ENCODE results near the gene KMO. TPM values are rescaled to one million over a fixed set of nuclear protein-coding genes. Genes with fewer than 3 reads are reported as not detected.

KMO gene
- total RNA-seq, 1 donor from 2014 or later: 23.0 TPM

- TF ChIP-seq, protein P1, sequence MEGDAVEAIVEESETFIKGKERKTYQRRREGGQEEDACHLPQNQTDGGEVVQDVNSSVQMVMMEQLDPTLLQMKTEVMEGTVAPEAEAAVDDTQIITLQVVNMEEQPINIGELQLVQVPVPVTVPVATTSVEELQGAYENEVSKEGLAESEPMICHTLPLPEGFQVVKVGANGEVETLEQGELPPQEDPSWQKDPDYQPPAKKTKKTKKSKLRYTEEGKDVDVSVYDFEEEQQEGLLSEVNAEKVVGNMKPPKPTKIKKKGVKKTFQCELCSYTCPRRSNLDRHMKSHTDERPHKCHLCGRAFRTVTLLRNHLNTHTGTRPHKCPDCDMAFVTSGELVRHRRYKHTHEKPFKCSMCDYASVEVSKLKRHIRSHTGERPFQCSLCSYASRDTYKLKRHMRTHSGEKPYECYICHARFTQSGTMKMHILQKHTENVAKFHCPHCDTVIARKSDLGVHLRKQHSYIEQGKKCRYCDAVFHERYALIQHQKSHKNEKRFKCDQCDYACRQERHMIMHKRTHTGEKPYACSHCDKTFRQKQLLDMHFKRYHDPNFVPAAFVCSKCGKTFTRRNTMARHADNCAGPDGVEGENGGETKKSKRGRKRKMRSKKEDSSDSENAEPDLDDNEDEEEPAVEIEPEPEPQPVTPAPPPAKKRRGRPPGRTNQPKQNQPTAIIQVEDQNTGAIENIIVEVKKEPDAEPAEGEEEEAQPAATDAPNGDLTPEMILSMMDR (IDR thresholded peaks at IDR 0.05): no peak
- intact Hi-C loops (cut with DNase I): no loop called here
- Histone ChIP-seq H3K9me3 (no peaks in the 10 kb centered on the region), H3K27ac (no peak overlapping the region), H3K27me3 (ENCODE audit: low read depth) (no peaks in the 10 kb centered on the region), H3K36me3 (peaks cover 12% of the 10 kb centered on the region), H3K4me3 (no peak overlapping the region), H3K4me1 (no peaks in the 10 kb centered on the region)
- DNase-seq: no peak
- peak in 1 of 2 donors; percentile 31 for ATAC-seq
These were observed 60.2 kb downstream of the KMO start for GRCh38 chr1:241592273-241592958.

GRCh38 chr1:241593186-241593585, 61.0 kb downstream of the KMO start:
- Histone ChIP-seq H3K4me3 (no peak overlapping the region), H3K9me3 (no peaks in the 10 kb centered on the region), H3K4me1 (no peaks in the 10 kb centered on the region), H3K27me3 (ENCODE audit: low read depth) (no peaks in the 10 kb centered on the region), H3K27ac (no peak overlapping the region), H3K36me3 (peaks cover 16% of the 10 kb centered on the region)
- DNase-seq (no peak), ATAC-seq (no peak)
- TF ChIP-seq, protein P1 (IDR thresholded peaks at IDR 0.05): no peak
- intact Hi-C loops (cut with DNase I): no loop called here

GRCh38 chr1:241596633-241597032, 64.5 kb downstream of the KMO start:
- no peak for DNase-seq
- TF ChIP-seq, protein P1 (IDR thresholded peaks at IDR 0.05): no peak
- Histone ChIP-seq H3K4me1 (no peaks in the 10 kb centered on the region), H3K27ac (no peak overlapping the region), H3K9me3 (no peaks in the 10 kb centered on the region), H3K27me3 (ENCODE audit: low read depth) (no peaks in the 10 kb centered on the region), H3K36me3 (peaks cover 16% of the 10 kb centered on the region), H3K4me3 (no peak overlapping the region)
- intact Hi-C loops (cut with DNase I): no loop called here
- no peak for ATAC-seq

DNA sequence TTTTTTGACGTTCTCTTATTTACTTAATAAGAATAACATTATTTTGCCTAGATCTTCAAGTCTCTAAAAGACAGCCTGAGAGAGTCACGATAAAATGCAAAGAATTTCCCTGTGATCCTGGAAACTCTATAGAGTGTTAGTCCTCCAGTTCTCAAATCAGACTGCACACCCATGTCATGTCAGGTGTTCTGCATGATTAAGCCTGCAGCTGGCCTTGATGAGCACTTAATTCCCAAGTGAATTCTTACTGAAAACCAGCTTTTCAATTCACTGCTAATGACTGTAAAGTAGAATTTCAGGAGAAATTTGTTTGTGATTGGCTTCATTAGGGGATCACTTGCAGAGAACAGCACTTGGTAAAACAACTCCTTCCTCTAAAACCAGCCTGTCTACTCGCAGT, 66.1 kb downstream of the KMO start:
- no peaks in the 10 kb centered on the region for H3K27me3 ChIP-seq (ENCODE audit: low read depth)
- H3K4me3 ChIP-seq: no peak overlapping the region
- H3K9me3 ChIP-seq: no peaks in the 10 kb centered on the region
- no peak overlapping the region for H3K27ac ChIP-seq
- DNase-seq (no peak), ATAC-seq (no peak)
- TF ChIP-seq, protein P1 (IDR thresholded peaks at IDR 0.05): no peak
- H3K4me1 ChIP-seq: peaks cover 1% of the 10 kb centered on the region
- peaks cover 16% of the 10 kb centered on the region for H3K36me3 ChIP-seq
- intact Hi-C loops (cut with DNase I): no loop called here

GRCh38 chr1:241600496-241600901, 68.3 kb downstream of the KMO start:
- TF ChIP-seq, protein P1 (IDR thresholded peaks at IDR 0.05): no peak
- Histone ChIP-seq H3K4me3 (no peak overlapping the region), H3K4me1 (peaks cover 7% of the 10 kb centered on the region), H3K27ac (no peak overlapping the region), H3K27me3 (ENCODE audit: low read depth) (no peaks in the 10 kb centered on the region), H3K9me3 (no peaks in the 10 kb centered on the region), H3K36me3 (peaks cover 4% of the 10 kb centered on the region)
- no peak for ATAC-seq
- intact Hi-C loops (cut with DNase I): no loop called here
- DNase-seq: no peak

Measured in lower lobe of right lung (tissue), 2 donors.